Caki2 (cell line): ENCODE results near the gene MCUB. TPM values are rescaled to one million over a fixed set of nuclear protein-coding genes. Genes with fewer than 3 reads are reported as not detected.

Experiments used
- DNase-seq: peaks from one replicate; pipeline ENCODE4 v3.0.0-alpha.2; 2015; ENCODE audit warnings: low read depth
- in situ Hi-C: cut with HindIII; loops from 2 replicates; pipeline ENCODE4 v1.10.0; 2016; ENCODE audit warnings: low sequenced_read_pairs, low pct_unique_long_range_greater_than_20kb, mixed read lengths
- total RNA-seq: library from RNA; depleted of rRNA; stranded (reverse); fragments of >200 nt; shearing (Covaris generic); gene quantifications from 2 replicates; pipeline ENCODE4 v1.2.3, GENCODE V29; 2014; ENCODE audit warnings: low replicate concordance

The MCUB gene
- total RNA-seq, 1 experiment from 2014 or later: 65.8 TPM

DNA sequence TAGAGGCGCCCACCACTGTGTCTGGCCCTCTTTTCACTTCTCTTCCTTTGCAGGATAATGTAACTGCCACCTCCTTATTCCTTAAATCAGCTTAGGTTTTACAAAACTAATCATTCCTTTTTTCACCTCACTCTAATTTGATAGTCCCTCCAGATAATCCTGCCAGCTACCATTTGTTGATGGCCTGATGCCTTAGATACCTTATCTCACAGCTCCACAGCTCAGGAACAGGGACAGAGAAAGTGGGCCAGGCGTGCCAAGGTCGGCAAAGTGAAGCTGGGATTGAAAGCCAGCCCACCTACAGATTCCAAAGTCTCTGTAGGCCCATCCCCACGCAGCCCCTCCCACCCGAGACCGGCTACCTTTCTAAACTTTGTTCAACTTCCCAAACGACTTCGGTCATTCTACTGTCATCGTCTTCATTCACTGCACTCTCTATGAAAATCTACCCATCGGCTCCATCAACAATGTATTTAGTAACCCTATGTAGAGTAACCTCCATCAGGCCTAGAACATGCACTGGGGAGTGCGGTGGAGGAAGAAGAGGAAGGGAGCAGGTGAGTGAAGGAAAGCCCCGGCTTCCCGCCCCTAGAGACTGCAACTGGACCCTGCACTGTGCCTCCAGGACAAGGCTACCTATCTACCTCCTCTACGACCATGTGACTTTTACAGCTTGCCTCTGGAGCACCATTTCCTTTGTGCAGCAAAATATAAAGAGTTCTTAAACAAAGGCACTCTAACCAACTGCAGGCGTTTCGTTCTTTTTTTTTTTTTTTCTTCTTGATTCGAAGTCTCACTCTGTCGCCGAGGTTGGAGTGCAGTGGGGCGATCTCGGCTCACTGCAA, 141.7 kb downstream of the MCUB start:
- in situ Hi-C loops: no loop called here
- DNase-seq: no peak

GRCh38 chr4:109702950-109703663, 143.1 kb downstream of the MCUB start, which contains the start of gene CASP6:
Gene CASP6 (minus strand): TSS chr4:109703445. CDS start chr4:109703395, 50 bp downstream.
- in situ Hi-C loops: no loop called here
- peak; percentile 68 for DNase-seq

GRCh38 chr4:109703664-109704361, 143.8 kb downstream of the MCUB start:
- in situ Hi-C loops: no loop called here
- peak; percentile 14 for DNase-seq

DNA sequence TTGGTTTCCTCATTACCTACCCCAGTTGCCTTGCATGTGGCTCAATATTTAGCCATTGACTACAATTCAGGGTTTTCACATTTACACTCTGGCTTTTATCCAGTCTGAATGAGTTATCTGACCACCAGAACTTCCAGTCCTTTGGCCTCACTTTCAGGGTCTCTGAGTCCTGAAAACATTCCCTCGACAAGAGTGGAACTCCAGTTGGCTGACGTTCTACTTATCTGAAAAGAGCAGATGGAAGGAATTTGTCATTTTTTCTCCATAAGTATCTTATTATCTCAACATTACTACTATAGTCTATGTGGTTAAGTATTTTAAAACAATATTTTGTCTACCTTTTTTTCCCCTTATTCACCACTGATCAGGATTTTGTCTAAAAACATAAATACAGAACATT, 148.4 kb downstream of the MCUB start:
- DNase-seq: no peak
- in situ Hi-C loops: no loop called here

DNA sequence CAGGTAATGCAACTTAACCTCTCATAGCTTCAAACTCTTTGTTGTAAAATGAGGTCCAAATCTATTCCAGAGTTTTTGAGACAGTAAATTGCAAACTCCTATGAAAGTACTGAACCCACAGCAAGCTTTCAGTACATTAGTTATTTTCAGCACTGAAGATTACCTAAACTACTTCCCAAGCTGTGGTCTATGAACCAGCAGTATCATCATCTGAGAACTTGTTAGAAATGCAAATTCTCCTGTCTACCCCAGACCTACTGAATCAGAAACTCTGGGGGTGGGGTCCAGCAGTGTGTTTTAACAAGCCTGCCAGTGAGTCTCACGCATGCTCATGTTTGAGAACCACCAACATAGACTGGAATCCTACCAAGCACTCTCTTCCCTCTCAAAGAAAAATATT, 148.9 kb downstream of the MCUB start:
- in situ Hi-C loops: no loop called here
- no peak for DNase-seq

DNA sequence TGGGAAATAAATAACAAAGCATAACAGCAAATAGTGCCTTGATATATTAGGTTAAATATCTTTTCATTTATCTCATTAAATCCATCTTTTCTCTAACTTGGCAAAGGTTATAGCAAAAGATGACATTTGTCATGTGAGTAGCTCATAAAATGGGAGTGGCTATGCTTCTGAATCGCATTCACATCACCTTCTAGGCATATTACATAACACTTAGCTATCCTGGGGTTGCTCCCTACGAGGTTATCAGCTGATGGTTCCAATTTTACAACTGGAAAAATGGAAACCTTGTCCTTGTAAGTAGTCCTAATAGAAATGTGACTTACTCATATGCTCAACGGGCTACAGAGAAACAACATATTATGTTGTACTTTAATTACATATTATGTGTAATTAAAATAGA, 153.5 kb downstream of the MCUB start:
- no peak for DNase-seq
- in situ Hi-C loops: no loop called here

GRCh38 chr4:109718759-109719158, 158.7 kb downstream of the MCUB start:
- in situ Hi-C loops: no loop called here

DNA sequence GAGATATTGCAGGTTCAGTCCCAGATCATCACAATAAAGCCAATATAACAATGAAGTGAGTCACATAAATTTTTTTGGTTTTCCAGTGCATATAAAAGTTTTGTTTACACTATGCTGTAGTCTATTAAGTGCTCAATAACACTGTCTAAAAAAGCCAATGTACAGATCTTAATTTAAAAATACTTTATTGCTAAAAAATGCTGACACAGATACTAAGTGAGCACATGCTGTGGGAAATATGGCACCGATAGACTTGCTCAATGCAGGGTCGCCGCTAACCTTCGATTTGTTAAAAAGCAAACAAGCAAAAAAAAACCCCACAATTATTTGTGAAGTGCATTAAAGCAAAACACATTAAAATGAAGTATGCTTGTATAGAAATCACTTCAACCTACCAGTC, 159.6 kb downstream of the MCUB start:
- in situ Hi-C loops: no loop called here
- DNase-seq: no peak

More at GRCh38 chr4:109718759-109719158, 158.7 kb downstream of the MCUB start:
- DNase-seq: no peak

- DNase-seq: no peak
- in situ Hi-C loops: no loop called here
Measured at GRCh38 chr4:109721033-109721432, 161.0 kb downstream of the MCUB start.

GRCh38 chr4:109722357-109722756, 162.3 kb downstream of the MCUB start:
- no peak for DNase-seq
- in situ Hi-C loops: no loop called here

DNA sequence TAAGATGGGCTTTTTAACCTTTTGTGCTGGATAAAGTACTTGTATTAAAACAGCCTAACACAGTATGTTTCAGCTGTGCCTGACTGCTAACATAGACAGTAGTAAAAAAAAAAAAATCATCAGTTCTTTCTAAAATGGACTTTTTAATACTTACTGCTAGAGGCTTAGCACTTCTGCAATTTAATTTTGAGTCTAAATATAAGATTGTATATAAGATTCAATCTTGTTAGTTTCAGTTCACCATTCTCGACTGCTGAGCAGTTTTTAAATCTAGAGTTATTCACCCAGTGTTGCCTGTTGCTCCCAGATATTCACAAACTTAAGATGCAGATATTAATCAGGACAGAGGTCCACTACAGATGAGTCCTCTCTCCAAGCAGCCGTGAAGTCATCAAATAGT, 163.1 kb downstream of the MCUB start:
- in situ Hi-C loops: no loop called here
- no peak for DNase-seq

DNA sequence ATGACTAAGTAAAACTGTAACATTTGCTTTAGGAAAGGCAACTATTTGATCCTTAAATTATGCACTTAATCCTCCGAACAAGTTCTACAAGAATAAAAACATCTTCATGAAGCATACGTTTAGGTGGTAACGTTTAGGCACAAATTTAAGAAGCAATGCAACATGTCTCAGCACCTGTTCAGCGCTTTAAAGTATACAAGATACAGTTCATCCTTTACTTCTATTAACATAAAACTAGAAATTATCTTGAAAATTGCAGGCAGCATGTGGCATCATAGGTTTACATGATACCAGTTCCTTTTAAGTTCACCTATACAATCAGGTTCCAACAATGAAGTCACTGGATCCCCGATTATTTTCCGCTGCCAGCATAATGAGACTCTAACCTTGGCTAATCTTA, 168.3 kb downstream of the MCUB start:
- in situ Hi-C loops: no loop called here
- no peak for DNase-seq

GRCh38 chr4:109729117-109729717, 169.2 kb downstream of the MCUB start:
- in situ Hi-C loops: no loop called here
- no peak for DNase-seq

DNA sequence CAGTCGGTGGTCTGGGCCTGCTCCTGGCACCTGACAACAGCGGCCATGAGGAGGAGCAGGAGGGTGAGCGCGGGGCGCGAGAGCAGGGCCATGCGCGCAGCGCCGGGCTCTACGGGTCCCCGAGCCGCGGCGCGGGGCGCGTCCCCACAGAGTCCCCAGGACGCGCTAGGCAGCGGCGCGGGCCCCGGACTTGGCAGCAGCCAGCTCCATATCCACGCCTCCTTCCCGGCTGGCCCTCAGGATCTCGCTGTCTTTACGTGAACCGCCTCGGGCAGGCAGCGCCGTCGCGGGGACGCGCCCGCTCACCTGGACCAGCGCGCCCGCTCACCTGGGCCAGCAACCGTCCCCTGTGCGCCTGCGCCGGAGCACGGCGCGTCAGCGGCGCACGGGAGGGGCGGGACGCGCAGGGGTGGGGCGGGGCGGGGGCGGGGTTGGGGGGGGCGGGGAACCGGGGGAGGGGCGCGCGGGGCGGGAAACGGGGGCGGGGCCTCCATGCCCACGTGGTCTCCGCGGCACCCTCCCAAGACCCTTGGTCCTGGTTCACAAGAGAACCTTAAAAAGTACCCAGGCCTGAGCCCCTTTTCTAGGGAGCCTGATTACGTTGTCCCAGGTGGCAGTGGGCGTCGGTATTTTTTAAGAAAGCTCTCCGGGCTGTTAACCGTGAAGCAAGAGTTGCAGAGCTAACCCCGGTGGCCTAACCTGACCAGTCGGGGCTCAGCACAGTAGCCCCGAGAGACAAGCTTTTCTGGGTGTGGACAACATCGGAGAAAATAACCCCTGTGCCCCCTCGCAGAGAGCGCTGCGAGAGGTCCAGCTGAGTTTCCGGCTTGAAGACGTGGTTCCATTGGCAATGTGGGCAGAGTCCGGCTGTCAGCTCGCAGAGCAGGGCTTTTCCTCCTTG, 169.9 kb downstream of the MCUB start, which contains the start of gene PLA2G12A:
PLA2G12A (minus strand) TSS at position 353 of the 901 bp plus-strand sequence; CDS start at position 92, 261 bp downstream.
- peak; percentile 77 for DNase-seq
- in situ Hi-C loops: no loop called here

DNA sequence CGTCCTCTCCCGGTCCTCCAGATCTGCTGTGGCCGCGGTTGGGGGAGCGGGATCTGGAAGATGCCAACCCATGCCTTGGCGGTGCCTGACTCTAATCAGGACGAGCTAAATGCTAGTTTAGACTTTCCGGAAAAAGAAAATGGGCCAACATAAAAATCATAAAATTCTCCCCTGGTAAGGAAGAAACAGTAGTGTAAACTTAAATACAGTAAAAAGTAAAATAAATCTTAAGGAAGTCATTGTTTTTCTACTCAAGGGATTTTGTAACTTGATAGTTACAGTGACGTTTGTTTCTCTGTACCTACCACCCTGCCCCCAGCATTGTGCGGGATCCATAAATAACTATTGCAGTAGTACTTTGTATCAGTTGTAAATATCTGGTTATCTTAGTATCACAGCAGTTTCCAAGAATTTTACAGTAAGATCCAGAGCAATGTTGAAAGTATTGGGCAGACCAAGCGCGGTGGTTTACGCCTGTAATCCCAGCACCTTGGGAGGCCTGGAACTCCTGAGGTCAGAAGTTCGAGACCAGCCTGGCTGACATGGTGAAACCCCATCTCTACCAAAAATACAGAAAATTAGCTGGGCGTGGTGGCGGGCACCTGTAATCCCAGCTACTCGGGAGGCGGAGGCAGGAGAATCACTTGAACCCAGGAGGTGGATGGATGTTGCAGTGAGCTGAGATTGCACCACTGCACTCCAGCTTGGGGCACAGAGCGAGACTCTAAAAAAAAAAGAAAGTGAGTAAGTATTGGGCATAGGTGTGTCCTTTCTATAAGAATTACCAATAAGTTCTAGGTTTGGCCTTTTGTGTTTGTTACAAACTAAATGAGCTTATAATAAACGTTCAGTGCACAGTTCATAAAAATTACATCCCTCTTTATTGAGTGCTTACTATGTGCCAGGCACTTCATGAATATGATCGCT, 170.8 kb downstream of the MCUB start:
- no peak for DNase-seq
- in situ Hi-C loops: no loop called here

DNA sequence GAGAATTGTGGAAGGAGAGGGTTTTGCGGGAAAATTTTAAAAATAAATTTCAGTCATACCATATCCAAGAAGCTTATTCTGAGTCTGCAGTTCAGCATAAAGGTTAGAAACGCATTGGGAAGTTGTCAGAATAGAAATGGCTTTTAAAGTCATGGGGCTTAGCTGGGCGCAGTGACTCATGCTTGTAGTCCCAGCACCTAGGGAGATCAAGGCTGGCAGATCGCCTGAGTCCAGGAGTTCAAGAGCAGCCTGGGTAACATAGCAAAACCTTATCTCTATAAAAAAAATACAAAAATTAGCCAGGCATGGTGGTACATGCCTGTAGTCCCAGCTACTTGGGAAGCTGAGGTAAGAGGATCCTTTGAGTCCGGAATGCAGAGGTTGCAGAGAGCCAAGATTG, 173.7 kb downstream of the MCUB start:
- in situ Hi-C loops: no loop called here
- no peak for DNase-seq
